GM10266 (cell line): Measurements from ENCODE around the gene DCLRE1C.

Experiments
- DNase-seq: peaks from one replicate; pipeline ENCODE4 v3.0.0; 2012; ENCODE audit errors: extremely low spot score
- CTCF ChIP-seq: IDR thresholded peaks from 2 replicates; pipeline ENCODE4 v1.5.1; 2012; ENCODE audit warnings: mild to moderate bottlenecking, low read depth; ENCODE audit not compliant: control insufficient read depth, insufficient read depth; ENCODE audit errors: missing control alignments

DCLRE1C gene

GRCh38 chr10:14858338-14858960, 95.4 kb downstream of the DCLRE1C start:
- no peak for TF ChIP-seq CTCF
- no peak for DNase-seq

GRCh38 chr10:14855453-14855852, 98.4 kb downstream of the DCLRE1C start:
- no peak for TF ChIP-seq CTCF
- DNase-seq = no peak

- DNase-seq = no peak
- TF ChIP-seq CTCF = no peak
Measured at GRCh38 chr10:14852236-14852635, 101.7 kb downstream of the DCLRE1C start.
